ENCODE data around the gene LRPAP1. TPM values are rescaled to one million over a fixed set of nuclear protein-coding genes. Genes with fewer than 3 reads are reported as not detected.
"Not testable (repeated sequence)": the region's sequence is repeated elsewhere in the genome, so short reads cannot be mapped to it uniquely, and the experiment has no call there.

The LRPAP1 gene
- total RNA-seq, 1 experiment from 2014 or later, result 90.8 TPM

DNA sequence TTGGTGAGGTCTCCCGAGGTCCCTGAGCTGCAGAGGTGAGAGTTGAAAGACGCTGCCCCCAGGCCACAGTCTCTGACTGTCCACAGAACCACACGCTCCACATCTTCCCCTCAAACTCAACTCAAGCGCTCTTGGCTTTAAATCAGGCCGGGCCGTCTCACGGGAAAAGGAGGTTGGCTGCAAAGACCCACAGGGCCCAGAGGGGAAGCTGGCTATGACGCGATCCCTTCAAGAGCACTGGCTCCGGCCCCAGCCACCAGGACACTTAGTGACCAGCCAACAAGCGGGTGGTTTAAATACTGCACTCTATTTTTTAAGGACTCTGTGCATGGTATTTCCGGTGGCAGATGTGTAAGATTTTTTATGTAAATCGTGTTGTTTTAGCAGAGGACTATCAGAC lies 19.9 kb downstream of the LRPAP1 start:
- H3K27me3 Mint-ChIP-seq (ENCODE audit: low read depth), result no peaks in the 10 kb centered on the region
- POLR2A ChIA-PET, result no interaction called here
- peaks cover 4% of the 10 kb centered on the region; the same call in 1 of the 2 replicates for H3K4me1 Mint-ChIP-seq
- no peak for ATAC-seq
- no peak overlapping the region for H3K27ac Mint-ChIP-seq
- DNase-seq (ENCODE audit: low spot score), result no peak
- no peaks in the 10 kb centered on the region for H3K9me3 Mint-ChIP-seq
- no peak overlapping the region for H3K4me3 Mint-ChIP-seq
- peaks cover 72% of the 10 kb centered on the region for H3K36me3 Mint-ChIP-seq
- TF ChIP-seq TCF7 (CRISPR knock-in tag; IDR thresholded peaks at IDR 0.05; ENCODE audit: low read depth), result no peak
- no peak for TF ChIP-seq GRHL2 (CRISPR knock-in tag; IDR thresholded peaks at IDR 0.05; ENCODE audit: insufficient replicate concordance, severe bottlenecking)
- no peak for TF ChIP-seq TEAD4 (CRISPR knock-in tag; IDR thresholded peaks at IDR 0.05)
- no peak for TF ChIP-seq NR3C1 (CRISPR knock-in tag; conservative IDR thresholded peaks at IDR 0.05; ENCODE audit: low read depth)
- TF ChIP-seq, protein P1, sequence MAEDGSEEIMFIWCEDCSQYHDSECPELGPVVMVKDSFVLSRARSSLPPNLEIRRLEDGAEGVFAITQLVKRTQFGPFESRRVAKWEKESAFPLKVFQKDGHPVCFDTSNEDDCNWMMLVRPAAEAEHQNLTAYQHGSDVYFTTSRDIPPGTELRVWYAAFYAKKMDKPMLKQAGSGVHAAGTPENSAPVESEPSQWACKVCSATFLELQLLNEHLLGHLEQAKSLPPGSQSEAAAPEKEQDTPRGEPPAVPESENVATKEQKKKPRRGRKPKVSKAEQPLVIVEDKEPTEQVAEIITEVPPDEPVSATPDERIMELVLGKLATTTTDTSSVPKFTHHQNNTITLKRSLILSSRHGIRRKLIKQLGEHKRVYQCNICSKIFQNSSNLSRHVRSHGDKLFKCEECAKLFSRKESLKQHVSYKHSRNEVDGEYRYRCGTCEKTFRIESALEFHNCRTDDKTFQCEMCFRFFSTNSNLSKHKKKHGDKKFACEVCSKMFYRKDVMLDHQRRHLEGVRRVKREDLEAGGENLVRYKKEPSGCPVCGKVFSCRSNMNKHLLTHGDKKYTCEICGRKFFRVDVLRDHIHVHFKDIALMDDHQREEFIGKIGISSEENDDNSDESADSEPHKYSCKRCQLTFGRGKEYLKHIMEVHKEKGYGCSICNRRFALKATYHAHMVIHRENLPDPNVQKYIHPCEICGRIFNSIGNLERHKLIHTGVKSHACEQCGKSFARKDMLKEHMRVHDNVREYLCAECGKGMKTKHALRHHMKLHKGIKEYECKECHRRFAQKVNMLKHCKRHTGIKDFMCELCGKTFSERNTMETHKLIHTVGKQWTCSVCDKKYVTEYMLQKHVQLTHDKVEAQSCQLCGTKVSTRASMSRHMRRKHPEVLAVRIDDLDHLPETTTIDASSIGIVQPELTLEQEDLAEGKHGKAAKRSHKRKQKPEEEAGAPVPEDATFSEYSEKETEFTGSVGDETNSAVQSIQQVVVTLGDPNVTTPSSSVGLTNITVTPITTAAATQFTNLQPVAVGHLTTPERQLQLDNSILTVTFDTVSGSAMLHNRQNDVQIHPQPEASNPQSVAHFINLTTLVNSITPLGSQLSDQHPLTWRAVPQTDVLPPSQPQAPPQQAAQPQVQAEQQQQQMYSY (CRISPR knock-in tag; IDR thresholded peaks at IDR 0.05), result no peak
- TF ChIP-seq, protein P2, sequence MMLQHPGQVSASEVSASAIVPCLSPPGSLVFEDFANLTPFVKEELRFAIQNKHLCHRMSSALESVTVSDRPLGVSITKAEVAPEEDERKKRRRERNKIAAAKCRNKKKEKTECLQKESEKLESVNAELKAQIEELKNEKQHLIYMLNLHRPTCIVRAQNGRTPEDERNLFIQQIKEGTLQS (CRISPR knock-in tag; conservative IDR thresholded peaks at IDR 0.05), result no peak
- TF ChIP-seq, protein P3, sequence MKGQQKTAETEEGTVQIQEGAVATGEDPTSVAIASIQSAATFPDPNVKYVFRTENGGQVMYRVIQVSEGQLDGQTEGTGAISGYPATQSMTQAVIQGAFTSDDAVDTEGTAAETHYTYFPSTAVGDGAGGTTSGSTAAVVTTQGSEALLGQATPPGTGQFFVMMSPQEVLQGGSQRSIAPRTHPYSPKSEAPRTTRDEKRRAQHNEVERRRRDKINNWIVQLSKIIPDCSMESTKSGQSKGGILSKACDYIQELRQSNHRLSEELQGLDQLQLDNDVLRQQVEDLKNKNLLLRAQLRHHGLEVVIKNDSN (CRISPR knock-in tag; IDR thresholded peaks at IDR 0.05), result no peak
- TF ChIP-seq FOXP1 (CRISPR knock-in tag; IDR thresholded peaks at IDR 0.05; ENCODE audit: borderline replicate concordance), result no peak
- TF ChIP-seq NFATC4 (CRISPR knock-in tag; IDR thresholded peaks at IDR 0.05), result no peak
- no peak for TF ChIP-seq CREM (CRISPR knock-in tag; IDR thresholded peaks at IDR 0.05)
- TF ChIP-seq FOXJ3 (CRISPR knock-in tag; IDR thresholded peaks at IDR 0.05; ENCODE audit: borderline replicate concordance), result no peak
- no peak for TF ChIP-seq CBFB (CRISPR knock-in tag; IDR thresholded peaks at IDR 0.05; ENCODE audit: low read depth)
- no peak for TF ChIP-seq ZNF671 (CRISPR knock-in tag; IDR thresholded peaks at IDR 0.05)
- TF ChIP-seq TP53 (CRISPR knock-in tag; IDR thresholded peaks at IDR 0.05), result no peak
- no peak for TF ChIP-seq MYBL2 (CRISPR knock-in tag; IDR thresholded peaks at IDR 0.05)
- TF ChIP-seq MXD4 (CRISPR knock-in tag; IDR thresholded peaks at IDR 0.05; ENCODE audit: borderline replicate concordance), result no peak
- TF ChIP-seq JUN (CRISPR knock-in tag; IDR thresholded peaks at IDR 0.05), result no peak
- CTCF ChIA-PET, result interaction anchor here (4.3 kb wide), 1 partner anchor 31 kb away, joined by 54 read pairs; no protein-coding TSS in a partner anchor

DNA sequence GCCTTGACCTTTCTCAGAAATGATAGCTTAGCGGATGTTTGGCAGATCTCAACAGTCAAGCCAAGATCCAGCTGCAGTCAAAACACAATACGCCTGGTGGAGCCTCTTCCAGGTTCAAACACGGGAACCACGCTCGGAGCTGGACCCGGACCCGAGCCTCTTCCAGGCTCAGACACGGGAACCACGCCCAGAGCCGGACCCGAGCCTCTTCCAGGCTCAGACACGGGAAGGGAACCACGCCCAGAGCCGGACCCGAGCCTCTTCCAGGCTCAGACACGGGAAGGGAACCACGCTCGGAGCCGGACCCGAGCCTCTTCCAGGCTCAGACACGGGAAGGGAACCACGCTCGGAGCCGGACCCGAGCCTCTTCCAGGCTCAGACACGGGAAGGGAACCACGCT lies 20.6 kb downstream of the LRPAP1 start:
- CTCF ChIA-PET; H3K4me1 Mint-ChIP-seq; H3K4me3 Mint-ChIP-seq; H3K27me3 Mint-ChIP-seq (ENCODE audit: low read depth); DNase-seq (ENCODE audit: low spot score); ATAC-seq; H3K27ac Mint-ChIP-seq; H3K9me3 Mint-ChIP-seq: not testable (repeated sequence)
- peaks cover 76% of the 10 kb centered on the region for H3K36me3 Mint-ChIP-seq
- POLR2A ChIA-PET, result interaction anchor here (0.5 kb wide), 1 partner anchor 170 kb away, joined by 3 read pairs; no protein-coding TSS in a partner anchor

DNA sequence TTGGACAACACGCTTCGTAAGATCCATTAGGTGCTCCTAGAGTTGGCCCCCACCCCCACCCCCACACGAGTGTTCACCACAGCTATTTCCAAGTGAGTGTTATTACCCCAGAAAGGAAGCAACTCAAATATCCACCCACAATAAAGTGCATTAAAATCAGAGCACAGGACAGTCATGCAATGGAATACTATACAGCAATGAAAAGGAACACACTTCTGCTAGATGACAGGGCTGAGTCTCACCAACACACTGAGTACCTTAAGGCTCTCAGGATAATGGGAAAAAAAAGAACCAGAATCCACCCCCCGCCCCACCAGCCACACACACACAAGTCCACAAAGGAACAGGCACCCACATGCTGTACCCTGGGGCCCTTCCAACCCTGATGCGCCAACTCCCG lies 21.0 kb downstream of the LRPAP1 start:
- Mint-ChIP-seq H3K4me3 (no peak overlapping the region), H3K9me3 (no peaks in the 10 kb centered on the region), H3K36me3 (peaks cover 74% of the 10 kb centered on the region), H3K27me3 (ENCODE audit: low read depth) (no peaks in the 10 kb centered on the region), H3K4me1 (peaks cover 4% of the 10 kb centered on the region; the same call in 1 of the 2 replicates), H3K27ac (no peak overlapping the region)
- DNase-seq (ENCODE audit: low spot score), result no peak
- ATAC-seq, result no peak
- ChIA-PET POLR2A (interaction anchor here (0.5 kb wide), 1 partner anchor 171 kb away, joined by 3 read pairs; no protein-coding TSS in a partner anchor), CTCF (no interaction called here)
- TF ChIP-seq, protein P4, sequence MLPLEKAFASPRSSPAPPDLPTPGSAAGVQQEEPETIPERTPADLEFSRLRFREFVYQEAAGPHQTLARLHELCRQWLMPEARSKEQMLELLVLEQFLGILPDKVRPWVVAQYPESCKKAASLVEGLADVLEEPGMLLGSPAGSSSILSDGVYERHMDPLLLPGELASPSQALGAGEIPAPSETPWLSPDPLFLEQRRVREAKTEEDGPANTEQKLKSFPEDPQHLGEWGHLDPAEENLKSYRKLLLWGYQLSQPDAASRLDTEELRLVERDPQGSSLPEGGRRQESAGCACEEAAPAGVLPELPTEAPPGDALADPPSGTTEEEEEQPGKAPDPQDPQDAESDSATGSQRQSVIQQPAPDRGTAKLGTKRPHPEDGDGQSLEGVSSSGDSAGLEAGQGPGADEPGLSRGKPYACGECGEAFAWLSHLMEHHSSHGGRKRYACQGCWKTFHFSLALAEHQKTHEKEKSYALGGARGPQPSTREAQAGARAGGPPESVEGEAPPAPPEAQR (CRISPR knock-in tag; IDR thresholded peaks at IDR 0.05), result no peak
- TF ChIP-seq ZBTB21 (CRISPR knock-in tag; IDR thresholded peaks at IDR 0.05; ENCODE audit: borderline replicate concordance) (no peak), ZNF396 (CRISPR knock-in tag; IDR thresholded peaks at IDR 0.05; ENCODE audit: borderline replicate concordance) (no peak)
- TF ChIP-seq, protein P5, sequence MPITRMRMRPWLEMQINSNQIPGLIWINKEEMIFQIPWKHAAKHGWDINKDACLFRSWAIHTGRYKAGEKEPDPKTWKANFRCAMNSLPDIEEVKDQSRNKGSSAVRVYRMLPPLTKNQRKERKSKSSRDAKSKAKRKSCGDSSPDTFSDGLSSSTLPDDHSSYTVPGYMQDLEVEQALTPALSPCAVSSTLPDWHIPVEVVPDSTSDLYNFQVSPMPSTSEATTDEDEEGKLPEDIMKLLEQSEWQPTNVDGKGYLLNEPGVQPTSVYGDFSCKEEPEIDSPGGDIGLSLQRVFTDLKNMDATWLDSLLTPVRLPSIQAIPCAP (CRISPR knock-in tag; IDR thresholded peaks at IDR 0.05), result no peak
